ENCODE measurements around the gene VASP. TPM values are rescaled to one million over a fixed set of nuclear protein-coding genes. Genes with fewer than 3 reads are reported as not detected.
A peak's percentile ranks its signal among the peaks of the same experiment; 100 is the strongest.

VASP gene
- total RNA-seq, 1 donor from 2014 or later = 25.7 TPM

DNA sequence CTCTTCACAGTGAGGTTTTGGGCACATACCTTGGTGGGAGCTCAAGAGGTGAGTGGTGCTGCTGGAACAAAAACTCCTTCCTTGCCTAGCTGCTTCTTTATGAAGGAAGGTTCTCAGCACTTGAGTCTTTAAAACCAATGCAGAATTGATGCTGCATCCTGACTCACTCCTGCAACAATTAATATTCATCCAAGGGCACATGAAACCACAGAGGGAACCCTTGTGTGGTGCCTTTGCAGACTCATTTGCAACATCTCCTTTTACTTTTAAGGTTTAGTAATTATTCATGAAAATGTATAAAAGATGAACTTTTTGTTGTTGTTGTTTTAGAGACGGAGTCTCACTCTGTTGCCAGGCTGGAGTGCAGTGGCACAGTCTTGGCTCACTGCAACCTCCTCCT lies 47.2 kb downstream of the VASP start:
- no peak for DNase-seq

- DNase-seq = no peak
These were observed 49.6 kb downstream of the VASP start for GRCh38 chr19:45556835-45557234.

GRCh38 chr19:45558399-45558878 lies 51.2 kb downstream of the VASP start:
- peak; percentile 47 for DNase-seq

DNA sequence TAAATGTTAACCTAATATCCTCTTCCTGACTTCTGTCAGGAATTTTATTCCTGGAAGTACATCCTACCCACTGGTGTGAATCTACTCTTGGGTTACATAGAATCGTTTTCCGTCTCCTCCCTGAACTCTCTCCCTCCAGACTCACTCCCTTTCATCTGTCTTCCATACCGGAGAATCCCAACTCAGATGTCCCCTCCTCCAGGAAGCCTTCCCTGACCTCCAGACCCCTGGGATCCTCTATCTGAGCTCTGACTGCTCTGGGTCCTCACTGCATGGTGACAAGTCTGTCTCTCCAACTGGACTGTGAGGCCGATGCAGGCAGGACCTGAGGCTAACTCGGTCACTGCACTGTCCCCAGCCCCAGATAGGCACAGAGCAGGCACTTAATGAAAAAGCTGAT lies 52.8 kb downstream of the VASP start:
- DNase-seq = no peak

GRCh38 chr19:45560686-45561085 lies 53.4 kb downstream of the VASP start:
- DNase-seq = no peak

GRCh38 chr19:45564131-45564780 lies 57.0 kb downstream of the VASP start:
- DNase-seq = no peak

DNA sequence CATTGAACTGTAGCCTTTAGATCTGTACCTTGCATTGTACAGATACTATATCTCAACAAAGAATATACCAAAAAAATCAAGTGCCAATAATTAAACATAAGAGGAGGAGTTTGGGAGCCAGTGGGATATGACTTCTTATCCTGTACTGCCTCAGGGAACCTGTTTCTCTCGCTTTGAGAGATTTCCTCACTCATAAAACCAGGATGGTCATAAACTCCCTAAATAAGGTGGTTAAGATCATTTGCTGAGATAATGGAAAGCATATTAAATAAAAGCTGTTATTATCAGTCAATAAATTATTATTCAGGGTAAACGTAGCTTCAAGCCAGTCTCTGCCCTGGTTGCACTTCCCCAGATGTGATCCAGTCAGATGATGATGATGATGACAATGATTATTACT lies 60.3 kb downstream of the VASP start:
- DNase-seq = no peak

DNA sequence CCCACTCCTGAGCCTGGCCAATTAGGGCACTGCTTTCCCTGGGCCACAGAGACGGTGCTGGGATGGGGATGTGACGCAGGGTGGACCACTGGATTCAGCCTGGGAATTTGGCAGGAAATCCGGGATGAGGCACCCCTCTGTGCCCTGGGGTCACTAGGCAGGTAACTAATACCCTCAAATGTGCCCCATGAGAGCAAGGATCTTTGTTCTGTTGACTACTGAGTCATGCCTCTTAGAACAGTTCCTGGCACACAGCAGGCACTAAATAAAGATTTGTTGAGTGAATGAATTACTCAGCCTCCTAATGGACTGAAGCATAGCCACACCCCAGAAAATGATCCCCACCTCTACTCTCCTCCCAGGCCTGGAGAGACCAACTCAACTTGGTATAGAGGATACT lies 61.5 kb downstream of the VASP start:
- DNase-seq = no peak

- DNase-seq = peak; percentile 21
These were observed 62.5 kb downstream of the VASP start for GRCh38 chr19:45569619-45570421.

DNA sequence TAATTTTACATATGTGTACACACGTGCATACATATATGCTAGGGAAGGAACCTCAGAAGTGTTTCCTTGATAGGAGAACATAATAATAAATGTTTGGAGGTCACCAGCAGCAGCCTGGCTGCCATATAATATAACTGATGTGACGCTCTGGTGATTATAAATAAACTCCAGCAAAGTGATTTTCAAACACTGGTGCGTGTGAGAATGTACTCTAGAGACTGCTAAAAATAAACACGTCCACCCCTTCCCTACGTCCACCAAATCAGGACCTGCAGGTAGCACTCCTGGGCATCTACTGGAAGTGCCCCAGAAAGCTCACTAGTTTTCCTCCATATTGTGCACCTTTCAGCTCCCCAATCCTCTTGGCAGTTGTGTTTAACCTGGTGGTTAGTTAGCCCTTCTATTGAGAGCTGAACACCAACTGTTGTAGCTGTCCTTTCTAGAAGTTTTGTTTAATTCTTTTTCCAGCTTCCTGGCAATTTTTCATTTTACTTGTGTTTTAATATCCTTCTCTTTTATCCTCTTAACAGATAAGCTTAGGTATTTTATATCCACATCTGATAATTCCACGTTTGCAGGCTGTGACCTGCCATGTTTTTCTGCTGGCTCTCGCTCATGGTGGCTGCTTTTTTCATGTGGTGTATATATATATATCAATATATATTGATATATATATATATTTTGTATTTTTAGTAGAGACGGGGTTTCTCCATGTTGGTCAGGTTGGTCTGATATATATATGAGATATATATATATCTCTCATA lies 64.4 kb downstream of the VASP start:
- DNase-seq = no peak

DNA sequence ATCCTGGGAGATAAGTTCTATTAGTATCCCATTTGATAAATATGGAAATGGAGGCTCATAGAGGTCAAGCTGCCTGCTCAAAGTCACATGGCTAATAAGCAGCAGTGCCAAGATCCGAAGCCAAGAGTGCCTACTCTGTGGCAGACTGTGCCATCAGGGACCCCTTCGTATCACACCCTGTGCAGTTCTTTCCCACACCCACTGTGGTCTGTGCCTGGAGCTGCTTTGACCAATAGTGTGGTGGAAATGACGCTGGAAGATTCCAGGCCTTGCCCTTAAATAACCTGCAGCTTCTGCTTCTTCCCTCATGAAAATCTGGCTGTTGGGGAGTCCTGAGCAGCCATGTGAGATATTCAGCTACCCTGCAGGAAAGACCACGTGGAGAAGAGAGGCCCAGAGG lies 67.2 kb downstream of the VASP start:
- DNase-seq = no peak

DNA sequence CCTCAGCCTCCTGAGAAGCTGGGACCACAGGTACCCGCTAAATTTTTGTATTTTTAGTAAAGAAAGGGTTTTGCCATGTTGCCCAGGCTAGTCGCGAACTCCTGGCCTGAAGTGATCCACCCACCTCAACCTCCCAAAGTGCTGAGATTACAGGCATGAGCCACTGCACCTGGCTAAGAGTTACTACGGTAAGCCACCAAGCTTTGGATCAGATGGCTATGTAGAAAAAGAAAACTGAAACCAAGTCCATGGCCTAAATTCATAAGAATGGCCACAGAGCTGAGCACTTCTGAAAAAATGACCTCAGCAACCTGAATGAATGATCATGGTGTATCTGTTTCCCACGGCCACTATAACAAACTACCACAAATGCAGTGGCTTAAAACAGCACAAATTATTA lies 67.9 kb downstream of the VASP start:
- DNase-seq = no peak

Other genes with a start within 250 kb of the VASP start
- 4,756 TPM for gene CKM, start 184.6 kb upstream of the VASP start, total RNA-seq
- gene KLC3, start 166.7 kb upstream of the VASP start, total RNA-seq = 13.7 TPM
- 6.2 TPM for gene ERCC2, start 136.9 kb upstream of the VASP start, total RNA-seq
- 20.5 TPM for gene PPP1R13L, start 102.4 kb upstream of the VASP start, total RNA-seq
- gene POLR1G, start 100.8 kb upstream of the VASP start, total RNA-seq = 6.3 TPM
- gene ERCC1, start 83.6 kb upstream of the VASP start, total RNA-seq = 89.4 TPM
- gene FOSB, start 39.5 kb upstream of the VASP start, total RNA-seq = 5.0 TPM
- gene RTN2, start 10.4 kb upstream of the VASP start, total RNA-seq = 73.1 TPM
- 1.4 TPM for gene PPM1N, start 9.0 kb upstream of the VASP start, total RNA-seq
- 6.4 TPM for gene OPA3, start 77.3 kb downstream of the VASP start, total RNA-seq
- gene GPR4, start 94.7 kb downstream of the VASP start, total RNA-seq = 0.31 TPM
- 16.1 TPM for gene EML2, start 131.9 kb downstream of the VASP start, total RNA-seq
- gene GIPR, start 160.7 kb downstream of the VASP start, total RNA-seq = not detected
- 88.4 TPM for gene SNRPD2, start 184.5 kb downstream of the VASP start, total RNA-seq
- gene QPCTL, start 185.2 kb downstream of the VASP start, total RNA-seq = 3.3 TPM
- gene FBXO46, start 223.4 kb downstream of the VASP start, total RNA-seq = 13.2 TPM
- gene MEIOSIN, start 226.0 kb downstream of the VASP start, total RNA-seq = not detected